HG02623 (cell line): ENCODE results near the gene CHRM5.
"Not testable (repeated sequence)": the region's sequence is repeated elsewhere in the genome, so short reads cannot be mapped to it uniquely, and the experiment has no call there.

Experiments
- ATAC-seq: cut with Tn5 transposase; IDR thresholded peaks from one replicate; pipeline ENCODE4 v1.9.1; 2021; ENCODE audit warnings: moderate library complexity; ENCODE audit not compliant: unreplicated experiment

CHRM5 gene

GRCh38 chr15:34038871-34039789 is 70.8 kb downstream of the CHRM5 start, which contains the start of gene AVEN:
AVEN (minus strand) TSS chr15:34039204; CDS start chr15:34039046, 158 bp downstream.
- peak; percentile 48 for ATAC-seq

GRCh38 chr15:34039790-34040113 is 71.5 kb downstream of the CHRM5 start:
- no peak for ATAC-seq

- ATAC-seq: no peak
These were observed 75.1 kb downstream of the CHRM5 start for GRCh38 chr15:34043391-34043790.

- no peak for ATAC-seq
These were observed 75.5 kb downstream of the CHRM5 start for GRCh38 chr15:34043813-34044212.

GRCh38 chr15:34046471-34047145 is 78.3 kb downstream of the CHRM5 start:
- ATAC-seq: no peak

GRCh38 chr15:34047893-34048775 is 79.8 kb downstream of the CHRM5 start:
- ATAC-seq: no peak

GRCh38 chr15:34049112-34049511 is 80.8 kb downstream of the CHRM5 start:
- no peak for ATAC-seq

- ATAC-seq: not testable (repeated sequence)
These were observed 82.1 kb downstream of the CHRM5 start for GRCh38 chr15:34050385-34050784.

GRCh38 chr15:34054081-34054707 is 85.9 kb downstream of the CHRM5 start:
- ATAC-seq: no peak

- ATAC-seq: no peak
These were observed 87.7 kb downstream of the CHRM5 start for GRCh38 chr15:34055868-34056595.

- ATAC-seq: no peak
These were observed 88.6 kb downstream of the CHRM5 start for GRCh38 chr15:34056911-34057310.

- ATAC-seq: no peak
These were observed 91.2 kb downstream of the CHRM5 start for GRCh38 chr15:34059476-34059875.

GRCh38 chr15:34059946-34060345 is 91.6 kb downstream of the CHRM5 start:
- ATAC-seq: no peak

- ATAC-seq: no peak
These were observed 96.1 kb downstream of the CHRM5 start for GRCh38 chr15:34064438-34064837.

GRCh38 chr15:34065261-34065660 is 97.0 kb downstream of the CHRM5 start:
- ATAC-seq: no peak

- no peak for ATAC-seq
These were observed 97.6 kb downstream of the CHRM5 start for GRCh38 chr15:34065941-34066340.

GRCh38 chr15:34070003-34070402 is 101.7 kb downstream of the CHRM5 start:
- ATAC-seq: no peak

GRCh38 chr15:34076785-34077184 is 108.5 kb downstream of the CHRM5 start:
- no peak for ATAC-seq

GRCh38 chr15:34078900-34079299 is 110.6 kb downstream of the CHRM5 start:
- ATAC-seq: no peak

- no peak for ATAC-seq
These were observed 111.6 kb downstream of the CHRM5 start for GRCh38 chr15:34079904-34080303.
